DMS 273 (cell line): Measurements from ENCODE around the gene CPEB4.
A peak's percentile ranks its signal among the peaks of the same experiment; 100 is the strongest.

Experiments
- DNase-seq: peaks from one replicate; lab custom pipeline; 2025; ENCODE audit not compliant: unreplicated experiment; lab: John Stamatoyannopoulos, UW

Gene CPEB4

GRCh38 chr5:173887610-173888472 lies at the start of gene CPEB4:
Gene CPEB4 (plus strand): TSS chr5:173888349. CDS start chr5:173889734, 1,385 bp downstream.
- peak; percentile 99 for DNase-seq

- DNase-seq: no peak
These were observed 48.9 kb upstream of the CPEB4 start for GRCh38 chr5:173839117-173839713.

- DNase-seq: no peak
These were observed 47.8 kb upstream of the CPEB4 start for GRCh38 chr5:173840111-173840983.

- no peak for DNase-seq
These were observed 46.4 kb upstream of the CPEB4 start for GRCh38 chr5:173841710-173842109.

- no peak for DNase-seq
These were observed 44.4 kb upstream of the CPEB4 start for GRCh38 chr5:173843794-173844193.

- DNase-seq: no peak
These were observed 42.8 kb upstream of the CPEB4 start for GRCh38 chr5:173845321-173845720.

- DNase-seq: no peak
These were observed 41.1 kb upstream of the CPEB4 start for GRCh38 chr5:173846929-173847501.

- DNase-seq: no peak
These were observed 39.1 kb upstream of the CPEB4 start for GRCh38 chr5:173848986-173849596.

GRCh38 chr5:173849908-173850307 lies 38.2 kb upstream of the CPEB4 start:
- DNase-seq: no peak

GRCh38 chr5:173850659-173851058 lies 37.5 kb upstream of the CPEB4 start:
- no peak for DNase-seq

- no peak for DNase-seq
These were observed 36.4 kb upstream of the CPEB4 start for GRCh38 chr5:173851595-173852243.

GRCh38 chr5:173852790-173853359 lies 35.3 kb upstream of the CPEB4 start:
- no peak for DNase-seq

GRCh38 chr5:173853370-173854131 lies 34.6 kb upstream of the CPEB4 start:
- no peak for DNase-seq

GRCh38 chr5:173855162-173855994 lies 32.8 kb upstream of the CPEB4 start:
- no peak for DNase-seq

GRCh38 chr5:173855995-173856656 lies 32.0 kb upstream of the CPEB4 start:
- no peak for DNase-seq

GRCh38 chr5:173857234-173857633 lies 30.9 kb upstream of the CPEB4 start:
- no peak for DNase-seq

- DNase-seq: no peak
These were observed 30.0 kb upstream of the CPEB4 start for GRCh38 chr5:173858021-173858669.
